ENCODE results near the gene ZFPM1. TPM values are rescaled to one million over a fixed set of nuclear protein-coding genes. Genes with fewer than 3 reads are reported as not detected.
"Not testable (repeated sequence)": the region's sequence is repeated elsewhere in the genome, so short reads cannot be mapped to it uniquely, and the experiment has no call there.

The ZFPM1 gene
- polyA plus RNA-seq: 1 to 10 TPM; 1.8 to 5.9 (median 3.6) TPM

- no peak within 1 kb of the TSS for H3K27ac ChIP-seq (ENCODE audit: low read depth, low read length)
These were observed at the start of gene ZFPM1 for GRCh38 chr16:88453217-88453531. ZFPM1 (plus strand) TSS chr16:88453280; CDS start chr16:88453639, 359 bp downstream.

GRCh38 chr16:88403794-88404581 is 49.1 kb upstream of the ZFPM1 start:
- WGBS, 3 donors: 78 to 88% (median 86%) methylated on average over 22 of the region's 22 CpGs
- no peak overlapping the region for H3K27ac ChIP-seq (ENCODE audit: low read depth, low read length)

More at GRCh38 chr16:88453217-88453531, at the start of gene ZFPM1:
- 0 to 1% (median 1%) methylated on average over 26 to 49 of the region's 57 CpGs for WGBS, 3 donors

GRCh38 chr16:88404769-88405168 is 48.3 kb upstream of the ZFPM1 start:
- 87 to 93% (median 90%) methylated on average over 6 of the region's 6 CpGs for WGBS, 3 donors
- H3K27ac ChIP-seq (ENCODE audit: low read depth, low read length): no peak overlapping the region

GRCh38 chr16:88405216-88406060 is 47.6 kb upstream of the ZFPM1 start:
- WGBS, 3 donors: 50 to 58% (median 58%) methylated on average over 29 of the region's 29 CpGs
- no peak overlapping the region for H3K27ac ChIP-seq (ENCODE audit: low read depth, low read length)

- no peak overlapping the region for H3K27ac ChIP-seq (ENCODE audit: low read depth, low read length)
- 57 to 66% (median 63%) methylated on average over 39 of the region's 39 CpGs for WGBS, 3 donors
These were observed 46.7 kb upstream of the ZFPM1 start for GRCh38 chr16:88406096-88407041.

- 43 to 96% (median 95%) methylated on average over 20 of the region's 20 CpGs for WGBS, 3 donors
- no peak overlapping the region for H3K27ac ChIP-seq (ENCODE audit: low read depth, low read length)
These were observed 46.0 kb upstream of the ZFPM1 start for GRCh38 chr16:88407042-88407420.

- H3K27ac ChIP-seq (ENCODE audit: low read depth, low read length): no peak overlapping the region
- WGBS, 3 donors: 53 to 88% (median 76%) methylated on average over 5 of the region's 5 CpGs
These were observed 45.3 kb upstream of the ZFPM1 start for GRCh38 chr16:88407807-88408206.

- H3K27ac ChIP-seq (ENCODE audit: low read depth, low read length): no peak overlapping the region
- WGBS, 3 donors: 75 to 78% (median 78%) methylated on average over 15 of the region's 15 CpGs
These were observed 44.4 kb upstream of the ZFPM1 start for GRCh38 chr16:88408561-88409142.

- WGBS, 3 donors: 77 to 88% (median 82%) methylated on average over 28 to 29 of the region's 29 CpGs
- H3K27ac ChIP-seq (ENCODE audit: low read depth, low read length): no peak overlapping the region
These were observed 43.6 kb upstream of the ZFPM1 start for GRCh38 chr16:88409296-88410065.

- H3K27ac ChIP-seq (ENCODE audit: low read depth, low read length): not testable (repeated sequence)
- 90 to 94% (median 93%) methylated on average over 28 of the region's 28 CpGs for WGBS, 3 donors
These were observed 42.6 kb upstream of the ZFPM1 start for GRCh38 chr16:88410297-88410968.

GRCh38 chr16:88411951-88412576 is 41.0 kb upstream of the ZFPM1 start:
- 88 to 92% (median 90%) methylated on average over 17 to 18 of the region's 18 CpGs for WGBS, 3 donors
- no peak overlapping the region for H3K27ac ChIP-seq (ENCODE audit: low read depth, low read length)

GRCh38 chr16:88412766-88413165 is 40.3 kb upstream of the ZFPM1 start:
- 75 to 84% (median 81%) methylated on average over 16 of the region's 16 CpGs for WGBS, 3 donors

GRCh38 chr16:88413231-88413630 is 39.8 kb upstream of the ZFPM1 start:
- no peak overlapping the region for H3K27ac ChIP-seq (ENCODE audit: low read depth, low read length)
- 75 to 90% (median 86%) methylated on average over 12 of the region's 12 CpGs for WGBS, 3 donors

More at GRCh38 chr16:88412766-88413165, 40.3 kb upstream of the ZFPM1 start:
- no peak overlapping the region for H3K27ac ChIP-seq (ENCODE audit: low read depth, low read length)

- 93 to 96% (median 95%) methylated on average over 12 of the region's 12 CpGs for WGBS, 3 donors
- H3K27ac ChIP-seq (ENCODE audit: low read depth, low read length): no peak overlapping the region
These were observed 39.4 kb upstream of the ZFPM1 start for GRCh38 chr16:88413631-88414030.

- H3K27ac ChIP-seq (ENCODE audit: low read depth, low read length): no peak overlapping the region
- 87 to 91% (median 88%) methylated on average over 30 to 34 of the region's 34 CpGs for WGBS, 3 donors
These were observed 38.3 kb upstream of the ZFPM1 start for GRCh38 chr16:88414521-88415380.

GRCh38 chr16:88415381-88415705 is 37.7 kb upstream of the ZFPM1 start:
- WGBS, 3 donors: 76 to 85% (median 80%) methylated on average over 4 to 5 of the region's 5 CpGs
- no peak overlapping the region for H3K27ac ChIP-seq (ENCODE audit: low read depth, low read length)

All from adipose tissue (tissue), 3 donors.